ENCODE data around the gene FNDC5.

FNDC5 gene

GRCh38 chr1:32888677-32889420, 18.1 kb upstream of the FNDC5 start:
- Histone ChIP-seq H3K27me3 (ENCODE audit: insufficient read depth, poor library complexity, severe bottlenecking) (peaks cover 30% of the 10 kb centered on the region), H3K4me1 (ENCODE audit: insufficient read depth, poor library complexity, severe bottlenecking) (no peaks in the 10 kb centered on the region), H3K27ac (ENCODE audit: poor library complexity, severe bottlenecking) (no peak overlapping the region), H3K9me3 (ENCODE audit: severe bottlenecking) (no peaks in the 10 kb centered on the region), H3K36me3 (ENCODE audit: low read depth) (no peaks in the 10 kb centered on the region), H3K4me3 (ENCODE audit: severe bottlenecking) (no peak overlapping the region)
- no peak for DNase-seq (ENCODE audit: low spot score)
- no peak for ATAC-seq (ENCODE audit: low read depth)
- TF ChIP-seq CTCF (IDR thresholded peaks at IDR 0.05; ENCODE audit: poor library complexity, severe bottlenecking) = no peak

- no peak for TF ChIP-seq CTCF (IDR thresholded peaks at IDR 0.05; ENCODE audit: poor library complexity, severe bottlenecking)
- H3K4me3 ChIP-seq (ENCODE audit: severe bottlenecking) = no peak overlapping the region
- ATAC-seq (ENCODE audit: low read depth) = no peak
- no peaks in the 10 kb centered on the region for H3K9me3 ChIP-seq (ENCODE audit: severe bottlenecking)
- no peaks in the 10 kb centered on the region for H3K36me3 ChIP-seq (ENCODE audit: low read depth)
- no peaks in the 10 kb centered on the region for H3K4me1 ChIP-seq (ENCODE audit: insufficient read depth, poor library complexity, severe bottlenecking)
- H3K27me3 ChIP-seq (ENCODE audit: insufficient read depth, poor library complexity, severe bottlenecking) = peaks cover 30% of the 10 kb centered on the region
- DNase-seq (ENCODE audit: low spot score) = no peak
- H3K27ac ChIP-seq (ENCODE audit: poor library complexity, severe bottlenecking) = no peak overlapping the region
Measured at GRCh38 chr1:32888134-32888533, 17.4 kb upstream of the FNDC5 start.

GRCh38 chr1:32887623-32888022, 16.9 kb upstream of the FNDC5 start:
- H3K4me3 ChIP-seq (ENCODE audit: severe bottlenecking) = no peak overlapping the region
- peaks cover 30% of the 10 kb centered on the region for H3K27me3 ChIP-seq (ENCODE audit: insufficient read depth, poor library complexity, severe bottlenecking)
- no peaks in the 10 kb centered on the region for H3K4me1 ChIP-seq (ENCODE audit: insufficient read depth, poor library complexity, severe bottlenecking)
- TF ChIP-seq CTCF (IDR thresholded peaks at IDR 0.05; ENCODE audit: poor library complexity, severe bottlenecking) = no peak
- no peak for DNase-seq (ENCODE audit: low spot score)
- no peak overlapping the region for H3K27ac ChIP-seq (ENCODE audit: poor library complexity, severe bottlenecking)
- H3K9me3 ChIP-seq (ENCODE audit: severe bottlenecking) = no peaks in the 10 kb centered on the region
- no peaks in the 10 kb centered on the region for H3K36me3 ChIP-seq (ENCODE audit: low read depth)
- ATAC-seq (ENCODE audit: low read depth) = no peak

- TF ChIP-seq CTCF (IDR thresholded peaks at IDR 0.05; ENCODE audit: poor library complexity, severe bottlenecking) = peak; percentile 26
- Histone ChIP-seq H3K4me1 (ENCODE audit: insufficient read depth, poor library complexity, severe bottlenecking) (no peaks in the 10 kb centered on the region), H3K27me3 (ENCODE audit: insufficient read depth, poor library complexity, severe bottlenecking) (peaks cover 30% of the 10 kb centered on the region), H3K27ac (ENCODE audit: poor library complexity, severe bottlenecking) (no peak overlapping the region), H3K36me3 (ENCODE audit: low read depth) (no peaks in the 10 kb centered on the region), H3K4me3 (ENCODE audit: severe bottlenecking) (no peak overlapping the region), H3K9me3 (ENCODE audit: severe bottlenecking) (no peaks in the 10 kb centered on the region)
- DNase-seq (ENCODE audit: low spot score) (no peak), ATAC-seq (ENCODE audit: low read depth) (no peak)
Measured at GRCh38 chr1:32886828-32887414, 16.2 kb upstream of the FNDC5 start.

Measured in RWPE2 (cell line).